ENCODE data around the gene B3GNT5.

DNA sequence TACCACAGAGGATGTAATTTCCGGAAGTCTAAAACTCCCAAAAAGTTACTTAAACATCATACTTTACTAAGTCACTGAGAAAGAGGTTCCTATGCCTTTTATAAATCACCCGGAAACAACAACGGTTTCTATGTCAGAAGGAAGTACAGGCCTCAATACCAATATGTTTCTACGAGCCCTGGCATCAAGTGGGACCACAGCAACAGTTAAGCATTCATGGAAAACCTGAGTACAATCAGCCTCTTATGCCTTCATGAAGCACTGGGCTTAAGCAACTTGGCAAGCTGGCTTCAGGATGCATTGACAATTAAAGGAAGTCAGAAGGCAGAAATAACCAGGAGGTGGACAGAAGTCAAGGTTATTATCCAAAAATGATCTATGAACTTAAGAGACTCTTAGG is 19.1 kb upstream of the B3GNT5 start:
- TF ChIP-seq, protein P1, sequence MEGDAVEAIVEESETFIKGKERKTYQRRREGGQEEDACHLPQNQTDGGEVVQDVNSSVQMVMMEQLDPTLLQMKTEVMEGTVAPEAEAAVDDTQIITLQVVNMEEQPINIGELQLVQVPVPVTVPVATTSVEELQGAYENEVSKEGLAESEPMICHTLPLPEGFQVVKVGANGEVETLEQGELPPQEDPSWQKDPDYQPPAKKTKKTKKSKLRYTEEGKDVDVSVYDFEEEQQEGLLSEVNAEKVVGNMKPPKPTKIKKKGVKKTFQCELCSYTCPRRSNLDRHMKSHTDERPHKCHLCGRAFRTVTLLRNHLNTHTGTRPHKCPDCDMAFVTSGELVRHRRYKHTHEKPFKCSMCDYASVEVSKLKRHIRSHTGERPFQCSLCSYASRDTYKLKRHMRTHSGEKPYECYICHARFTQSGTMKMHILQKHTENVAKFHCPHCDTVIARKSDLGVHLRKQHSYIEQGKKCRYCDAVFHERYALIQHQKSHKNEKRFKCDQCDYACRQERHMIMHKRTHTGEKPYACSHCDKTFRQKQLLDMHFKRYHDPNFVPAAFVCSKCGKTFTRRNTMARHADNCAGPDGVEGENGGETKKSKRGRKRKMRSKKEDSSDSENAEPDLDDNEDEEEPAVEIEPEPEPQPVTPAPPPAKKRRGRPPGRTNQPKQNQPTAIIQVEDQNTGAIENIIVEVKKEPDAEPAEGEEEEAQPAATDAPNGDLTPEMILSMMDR (IDR thresholded peaks at IDR 0.05 in 4 of 5, conservative IDR thresholded peaks at IDR 0.05 in 1 of 5), result no peak
- no peak for TF ChIP-seq POLR2A (IDR thresholded peaks at IDR 0.05)

Data from gastrocnemius medialis (tissue), 4 donors.